OCI-LY1 (cell line): Measurements from ENCODE around the gene SART3.

Source experiments
- EZH2 ChIP-seq: fragments of 200-600 bp; sonication (generic), shearing (Covaris generic); IDR thresholded peaks from 2 replicates; pipeline ENCODE4 v1.8.0; 2017; ENCODE audit warnings: borderline replicate concordance, mixed run types, mild to moderate bottlenecking, antibody characterized with exemption, low read length, moderate library complexity, mixed read lengths
- TF ChIP-seq, protein P1 (sequence below): fragments of 200-600 bp; sonication (generic), shearing (Covaris generic); IDR thresholded peaks from 2 replicates; pipeline ENCODE4 v1.5.1; 2017; ENCODE audit warnings: mild to moderate bottlenecking, antibody characterized with exemption, low read length, moderate library complexity, mixed read lengths

GRCh38 chr12:108509806-108510205 is 51.2 kb downstream of the SART3 start:
- TF ChIP-seq, protein P1, sequence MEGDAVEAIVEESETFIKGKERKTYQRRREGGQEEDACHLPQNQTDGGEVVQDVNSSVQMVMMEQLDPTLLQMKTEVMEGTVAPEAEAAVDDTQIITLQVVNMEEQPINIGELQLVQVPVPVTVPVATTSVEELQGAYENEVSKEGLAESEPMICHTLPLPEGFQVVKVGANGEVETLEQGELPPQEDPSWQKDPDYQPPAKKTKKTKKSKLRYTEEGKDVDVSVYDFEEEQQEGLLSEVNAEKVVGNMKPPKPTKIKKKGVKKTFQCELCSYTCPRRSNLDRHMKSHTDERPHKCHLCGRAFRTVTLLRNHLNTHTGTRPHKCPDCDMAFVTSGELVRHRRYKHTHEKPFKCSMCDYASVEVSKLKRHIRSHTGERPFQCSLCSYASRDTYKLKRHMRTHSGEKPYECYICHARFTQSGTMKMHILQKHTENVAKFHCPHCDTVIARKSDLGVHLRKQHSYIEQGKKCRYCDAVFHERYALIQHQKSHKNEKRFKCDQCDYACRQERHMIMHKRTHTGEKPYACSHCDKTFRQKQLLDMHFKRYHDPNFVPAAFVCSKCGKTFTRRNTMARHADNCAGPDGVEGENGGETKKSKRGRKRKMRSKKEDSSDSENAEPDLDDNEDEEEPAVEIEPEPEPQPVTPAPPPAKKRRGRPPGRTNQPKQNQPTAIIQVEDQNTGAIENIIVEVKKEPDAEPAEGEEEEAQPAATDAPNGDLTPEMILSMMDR: no peak
- no peak for TF ChIP-seq EZH2
